Suprapubic skin (tissue), 3 donors: ENCODE data around the gene RPS27.

Experiments
- EP300 ChIP-seq: sonication (generic); formaldehyde crosslinking; IDR thresholded peaks from one replicate; pipeline ENCODE4 v1.6.1; 2017; ENCODE audit warnings: antibody characterized with exemption
- POLR2A ChIP-seq, 2 donors: fragments of 450-650 bp; IDR thresholded peaks; one replicate each; pipeline ENCODE4 v1.6.1; 2017; ENCODE audit warnings: antibody characterized with exemption in 2 of 2, mild to moderate bottlenecking in 2 of 2, moderate library complexity in 2 of 2
- TF ChIP-seq, protein P1 (sequence below), 2 donors: fragments of 200-600 bp in 1 of 2; fragments of 450-650 bp in 1 of 2; sonication (generic) in 1 of 2; IDR thresholded peaks; one replicate each; pipeline ENCODE4 v1.5.1; 2016 to 2019; ENCODE audit warnings: antibody characterized with exemption in 2 of 2, mild to moderate bottlenecking in 1 of 2, moderate library complexity in 1 of 2

- peak; percentile 19 to 70 for TF ChIP-seq POLR2A (IDR thresholded peaks at IDR 0.05)
- TF ChIP-seq, protein P1, sequence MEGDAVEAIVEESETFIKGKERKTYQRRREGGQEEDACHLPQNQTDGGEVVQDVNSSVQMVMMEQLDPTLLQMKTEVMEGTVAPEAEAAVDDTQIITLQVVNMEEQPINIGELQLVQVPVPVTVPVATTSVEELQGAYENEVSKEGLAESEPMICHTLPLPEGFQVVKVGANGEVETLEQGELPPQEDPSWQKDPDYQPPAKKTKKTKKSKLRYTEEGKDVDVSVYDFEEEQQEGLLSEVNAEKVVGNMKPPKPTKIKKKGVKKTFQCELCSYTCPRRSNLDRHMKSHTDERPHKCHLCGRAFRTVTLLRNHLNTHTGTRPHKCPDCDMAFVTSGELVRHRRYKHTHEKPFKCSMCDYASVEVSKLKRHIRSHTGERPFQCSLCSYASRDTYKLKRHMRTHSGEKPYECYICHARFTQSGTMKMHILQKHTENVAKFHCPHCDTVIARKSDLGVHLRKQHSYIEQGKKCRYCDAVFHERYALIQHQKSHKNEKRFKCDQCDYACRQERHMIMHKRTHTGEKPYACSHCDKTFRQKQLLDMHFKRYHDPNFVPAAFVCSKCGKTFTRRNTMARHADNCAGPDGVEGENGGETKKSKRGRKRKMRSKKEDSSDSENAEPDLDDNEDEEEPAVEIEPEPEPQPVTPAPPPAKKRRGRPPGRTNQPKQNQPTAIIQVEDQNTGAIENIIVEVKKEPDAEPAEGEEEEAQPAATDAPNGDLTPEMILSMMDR (IDR thresholded peaks at IDR 0.05), result peak; percentile 20 to 33
- TF ChIP-seq EP300, result no peak
Measured at GRCh38 chr1:153967107-153967999, 23.2 kb upstream of the RPS27 start, which contains the start of gene CREB3L4.
